ENCODE results near the gene SEC31B. TPM values are rescaled to one million over a fixed set of nuclear protein-coding genes. Genes with fewer than 3 reads are reported as not detected.

The SEC31B gene
- polyA plus RNA-seq, 3 donors: 0.05 to 50.2 (median 0.09) TPM

GRCh38 chr10:100565206-100565985 is 45.7 kb upstream of the SEC31B start:
- intact Hi-C loops (cut with micrococcal nuclease): loop anchor here in 1 of 2 donors (10.0 kb wide), 1 partner anchor 169 kb away; no protein-coding TSS in a partner anchor
- Mint-ChIP-seq H3K27ac (no peak overlapping the region), H3K9me3 (peaks cover 0 to 16% (median 10%) of the 10 kb centered on the region in 7 donors), H3K4me3 (no peak overlapping the region), H3K36me3 (peaks cover 11 to 13% of the 10 kb centered on the region in 2 donors), H3K4me1 (peaks cover 18% of the 10 kb centered on the region), H3K27me3 (ENCODE audit: low read depth in 3 of 3) (peaks cover 48 to 73% (median 68%) of the 10 kb centered on the region in 3 donors)
- Histone ChIP-seq H3K27me3 (ENCODE audit: control insufficient read depth in 2 of 2, insufficient read depth in 2 of 2, low read length in 2 of 2) (peaks cover 35 to 81% of the 10 kb centered on the region in 2 donors), H3K36me3 (replicated peaks in 1 of 2; ENCODE audit: control insufficient read depth in 1 of 2, insufficient read depth in 2 of 2, low read length in 2 of 2) (no peaks in the 10 kb centered on the region), H3K9ac (ENCODE audit: insufficient read depth, low read length, poor library complexity, severe bottlenecking) (no peak overlapping the region), H3K9me3 (replicated peaks in 1 of 2; ENCODE audit: control insufficient read depth in 1 of 2, insufficient read depth in 1 of 2, low read length in 2 of 2) (peaks cover 2 to 14% of the 10 kb centered on the region in 2 donors), H3K27ac (ENCODE audit: low read depth in 1 of 2, low read length in 2 of 2) (no peak overlapping the region), H4K20me1 (ENCODE audit: insufficient read depth, low read length) (no peaks in the 10 kb centered on the region), H3K79me2 (ENCODE audit: insufficient read depth, low read length) (no peaks in the 10 kb centered on the region), H3K4me3 (replicated peaks in 1 of 3; ENCODE audit: low read depth in 2 of 3, low read length in 3 of 3) (no peak overlapping the region), H2AFZ (ENCODE audit: insufficient read depth, low read depth, low read length, poor library complexity, severe bottlenecking) (no peak overlapping the region), H3K4me2 (replicated peaks; ENCODE audit: extremely low read depth, low read length, poor library complexity, severe bottlenecking) (no peak overlapping the region), H3K4me1 (ENCODE audit: control insufficient read depth in 1 of 2, insufficient read depth in 2 of 2, low read length in 2 of 2) (peaks cover 12 to 16% of the 10 kb centered on the region in 2 donors)
- no peak for TF ChIP-seq CTCF (IDR thresholded peaks at IDR 0.05)
- 81% methylated on average over 6 of the region's 9 CpGs for WGBS (ENCODE audit: insufficient coverage)
- no peak for DNase-seq

- H3K27ac ChIP-seq (ENCODE audit: low read depth in 1 of 2, low read length in 2 of 2): no peak overlapping the region
These were observed 42.5 kb upstream of the SEC31B start for GRCh38 chr10:100562008-100562672.

More at GRCh38 chr10:100562008-100562672, 42.5 kb upstream of the SEC31B start:
- Histone ChIP-seq H3K4me3 (replicated peaks in 1 of 3; ENCODE audit: low read depth in 2 of 3, low read length in 3 of 3) (peak overlapping the region in 1 of 3 experiments; percentile 13), H3K36me3 (replicated peaks in 1 of 2; ENCODE audit: control insufficient read depth in 1 of 2, insufficient read depth in 2 of 2, low read length in 2 of 2) (peaks cover 3 to 15% of the 10 kb centered on the region in 2 donors), H4K20me1 (ENCODE audit: insufficient read depth, low read length) (no peaks in the 10 kb centered on the region), H3K79me2 (ENCODE audit: insufficient read depth, low read length) (no peaks in the 10 kb centered on the region), H3K4me2 (replicated peaks; ENCODE audit: extremely low read depth, low read length, poor library complexity, severe bottlenecking) (peak overlapping the region; percentile 40), H3K9me3 (replicated peaks in 1 of 2; ENCODE audit: control insufficient read depth in 1 of 2, insufficient read depth in 1 of 2, low read length in 2 of 2) (peaks cover 0 to 2% of the 10 kb centered on the region in 2 donors), H3K27me3 (ENCODE audit: control insufficient read depth in 2 of 2, insufficient read depth in 2 of 2, low read length in 2 of 2) (peaks cover 12 to 48% of the 10 kb centered on the region in 2 donors), H2AFZ (ENCODE audit: insufficient read depth, low read depth, low read length, poor library complexity, severe bottlenecking) (no peak overlapping the region), H3K4me1 (ENCODE audit: control insufficient read depth in 1 of 2, insufficient read depth in 2 of 2, low read length in 2 of 2) (peaks cover 12 to 16% of the 10 kb centered on the region in 2 donors), H3K9ac (ENCODE audit: insufficient read depth, low read length, poor library complexity, severe bottlenecking) (no peak overlapping the region)
- Mint-ChIP-seq H3K9me3 (peaks cover 0 to 16% (median 10%) of the 10 kb centered on the region in 7 donors), H3K4me3 (peak overlapping the region; percentile 17 to 79), H3K36me3 (peaks cover 24 to 33% of the 10 kb centered on the region in 2 donors), H3K27me3 (ENCODE audit: low read depth in 3 of 3) (peaks cover 51 to 64% (median 58%) of the 10 kb centered on the region in 3 donors), H3K4me1 (peaks cover 18% of the 10 kb centered on the region), H3K27ac (no peak overlapping the region)
- peak; percentile 83 for TF ChIP-seq CTCF (IDR thresholded peaks at IDR 0.05)
- 12% methylated on average over 62 of the region's 62 CpGs for WGBS (ENCODE audit: insufficient coverage)
- intact Hi-C loops (cut with micrococcal nuclease): loop anchor here in 1 of 2 donors (10.0 kb wide), 1 partner anchor 173 kb away; no protein-coding TSS in a partner anchor
- DNase-seq: peak; percentile 60 to 77 (median 64)

All from CD14-positive monocyte (primary cell).